Measurements from ENCODE around the gene MSI2. TPM values are rescaled to one million over a fixed set of nuclear protein-coding genes. Genes with fewer than 3 reads are reported as not detected.

Gene MSI2
- total and polyA plus RNA-seq, 9 of the 15 experiments (the other 6 are each of a cell fraction or from before 2014, with no cell fraction given): 4.6 to 61.8 (median 42.4) TPM

- TF ChIP-seq ZNF589 (CRISPR knock-in tag; IDR thresholded peaks at IDR 0.05; ENCODE audit: low read depth) (no peak; the same call in 1 of the 2 replicates), ZKSCAN8 (CRISPR knock-in tag; IDR thresholded peaks at IDR 0.05) (no peak), MYBL2 (IDR thresholded peaks at IDR 0.05; ENCODE audit: low read depth) (no peak), MYBL2 (CRISPR knock-in tag; IDR thresholded peaks at IDR 0.05; ENCODE audit: borderline replicate concordance) (no peak), CHCHD3 (CRISPR knock-in tag; IDR thresholded peaks at IDR 0.05) (no peak), C11orf30 (IDR thresholded peaks at IDR 0.05; ENCODE audit: low read depth) (peak; percentile 80), SIN3A (IDR thresholded peaks at IDR 0.05; ENCODE audit: borderline replicate concordance in 2 of 2, control insufficient read depth in 1 of 2, low read depth in 2 of 2, low read length in 2 of 2) (no peak), HDAC3 (IDR thresholded peaks at IDR 0.05; ENCODE audit: borderline replicate concordance, partially characterized antibody) (peak; percentile 23), IFI16 (CRISPR knock-in tag; IDR thresholded peaks at IDR 0.05) (no peak), SOX6 (IDR thresholded peaks at IDR 0.05) (peak; percentile 52; the same call in 1 of the 2 replicates), ID3 (CRISPR knock-in tag; IDR thresholded peaks at IDR 0.05) (no peak), ID3 (tag; IDR thresholded peaks at IDR 0.05) (no peak), HEY1 (CRISPR knock-in tag; IDR thresholded peaks at IDR 0.05; ENCODE audit: borderline replicate concordance) (no peak), CGGBP1 (CRISPR knock-in tag; IDR thresholded peaks at IDR 0.05) (no peak), CREB1 (IDR thresholded peaks at IDR 0.05) (peak; percentile 20; the same call in 1 of the 2 replicates), CREB1 (CRISPR knock-in tag; IDR thresholded peaks at IDR 0.05) (no peak), STAT5A (IDR thresholded peaks at IDR 0.05; ENCODE audit: borderline replicate concordance, low read length) (peak; percentile 38; the same call in 1 of the 2 replicates), ARID1B (IDR thresholded peaks at IDR 0.05) (peak; percentile 67), RERE (CRISPR knock-in tag; IDR thresholded peaks at IDR 0.05; ENCODE audit: borderline replicate concordance) (no peak), NFRKB (IDR thresholded peaks at IDR 0.05; ENCODE audit: low read depth) (no peak), SP1 (CRISPR knock-in tag; IDR thresholded peaks at IDR 0.05) (no peak), GTF2A2 (tag; IDR thresholded peaks at IDR 0.05) (no peak), HDAC1 (IDR thresholded peaks at IDR 0.05) (no peak), TAL1 (IDR thresholded peaks at IDR 0.05) (peak; percentile 39; the same call in 1 of the 2 replicates)
These were observed 110.4 kb downstream of the MSI2 start (continued) for GRCh38 chr17:57366558-57367351.

Data from K562 (cell line).